ENCODE measurements around the gene GRK5. TPM values are rescaled to one million over a fixed set of nuclear protein-coding genes. Genes with fewer than 3 reads are reported as not detected.

The GRK5 gene
- total RNA-seq, 1 donor from 2014 or later: 2.8 TPM

- DNase-seq (ENCODE audit: low read depth): no peak
- no peaks in the 10 kb centered on the region for H3K36me3 ChIP-seq (ENCODE audit: control insufficient read depth, insufficient read depth, low read length)
- H3K4me3 ChIP-seq (ENCODE audit: low read depth, low read length): no peak overlapping the region
- peaks cover 43% of the 10 kb centered on the region for H3K27me3 ChIP-seq (ENCODE audit: control insufficient read depth, insufficient read depth, low read length)
- TF ChIP-seq CTCF (IDR thresholded peaks at IDR 0.05; ENCODE audit: insufficient read depth, low read length, poor library complexity, severe bottlenecking): no peak
Measured at GRCh38 chr10:119418362-119418761, 211.0 kb downstream of the GRK5 start.

DNA sequence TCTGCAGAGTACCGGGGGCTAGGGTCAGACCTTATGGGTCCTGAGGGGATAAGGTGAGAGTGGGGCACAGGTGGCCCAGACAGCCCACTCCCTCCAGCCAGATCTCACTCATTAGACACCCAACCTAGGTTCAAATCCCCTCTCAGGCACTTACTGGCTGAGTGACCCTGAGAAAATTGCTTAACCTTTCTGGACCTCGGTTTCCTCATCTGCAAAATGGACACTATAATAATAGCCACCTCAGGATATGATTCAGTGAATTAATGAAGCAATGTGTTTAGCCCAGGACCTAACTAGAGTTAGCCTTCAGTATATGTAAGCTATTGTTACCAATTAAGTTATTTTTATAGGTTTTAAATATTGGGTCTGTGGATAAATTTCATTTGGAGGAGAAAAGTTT is 212.6 kb downstream of the GRK5 start:
- no peak for DNase-seq (ENCODE audit: low read depth)
- Histone ChIP-seq H3K36me3 (ENCODE audit: control insufficient read depth, insufficient read depth, low read length) (no peaks in the 10 kb centered on the region), H3K4me3 (ENCODE audit: low read depth, low read length) (no peak overlapping the region), H3K27me3 (ENCODE audit: control insufficient read depth, insufficient read depth, low read length) (peaks cover 57% of the 10 kb centered on the region)
- TF ChIP-seq CTCF (IDR thresholded peaks at IDR 0.05; ENCODE audit: insufficient read depth, low read length, poor library complexity, severe bottlenecking): no peak

- DNase-seq (ENCODE audit: low read depth): no peak
- Histone ChIP-seq H3K36me3 (ENCODE audit: control insufficient read depth, insufficient read depth, low read length) (no peaks in the 10 kb centered on the region), H3K27me3 (ENCODE audit: control insufficient read depth, insufficient read depth, low read length) (peaks cover 67% of the 10 kb centered on the region), H3K4me3 (ENCODE audit: low read depth, low read length) (no peak overlapping the region)
- TF ChIP-seq CTCF (IDR thresholded peaks at IDR 0.05; ENCODE audit: insufficient read depth, low read length, poor library complexity, severe bottlenecking): no peak
Measured at GRCh38 chr10:119420950-119421875, 213.8 kb downstream of the GRK5 start.

DNA sequence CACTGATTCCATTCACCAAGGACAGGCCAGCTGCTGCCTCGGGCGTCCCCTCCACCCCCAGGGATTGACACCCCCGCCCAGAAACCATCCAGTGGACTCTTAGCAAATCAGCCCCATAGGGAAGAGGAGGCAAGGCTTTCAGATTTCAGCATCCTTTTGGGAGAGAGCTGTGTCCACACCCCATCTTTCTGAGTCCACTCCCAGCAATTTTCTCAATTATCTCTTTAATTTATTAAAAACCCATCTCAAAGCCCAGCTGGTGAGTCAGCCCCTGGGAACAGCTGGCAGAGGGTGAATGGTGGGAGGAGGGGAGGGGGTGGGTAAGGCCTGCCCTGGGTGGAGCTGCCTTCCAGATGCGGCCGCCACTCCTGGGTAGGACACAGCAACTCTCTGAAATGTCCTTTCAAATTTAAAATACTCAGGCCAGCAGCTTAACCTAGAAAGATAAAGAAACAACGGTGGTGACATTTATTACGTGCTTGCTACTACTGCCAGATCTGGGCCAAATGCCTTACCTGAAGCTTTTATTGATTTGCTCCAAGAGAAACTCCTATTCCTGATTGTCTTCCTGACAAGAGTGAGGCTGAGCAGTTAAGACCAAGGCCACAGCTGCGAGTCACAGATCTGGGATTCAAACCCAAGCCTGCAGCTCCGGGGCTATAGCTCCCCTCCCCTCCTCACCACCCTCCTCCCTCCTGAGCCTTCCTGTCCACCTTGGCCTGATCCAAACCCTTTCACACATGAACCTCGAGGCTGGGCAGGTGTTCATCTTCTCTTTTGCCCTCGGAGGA is 214.7 kb downstream of the GRK5 start:
- no peak for TF ChIP-seq CTCF (IDR thresholded peaks at IDR 0.05; ENCODE audit: insufficient read depth, low read length, poor library complexity, severe bottlenecking)
- H3K36me3 ChIP-seq (ENCODE audit: control insufficient read depth, insufficient read depth, low read length): no peaks in the 10 kb centered on the region

DNA sequence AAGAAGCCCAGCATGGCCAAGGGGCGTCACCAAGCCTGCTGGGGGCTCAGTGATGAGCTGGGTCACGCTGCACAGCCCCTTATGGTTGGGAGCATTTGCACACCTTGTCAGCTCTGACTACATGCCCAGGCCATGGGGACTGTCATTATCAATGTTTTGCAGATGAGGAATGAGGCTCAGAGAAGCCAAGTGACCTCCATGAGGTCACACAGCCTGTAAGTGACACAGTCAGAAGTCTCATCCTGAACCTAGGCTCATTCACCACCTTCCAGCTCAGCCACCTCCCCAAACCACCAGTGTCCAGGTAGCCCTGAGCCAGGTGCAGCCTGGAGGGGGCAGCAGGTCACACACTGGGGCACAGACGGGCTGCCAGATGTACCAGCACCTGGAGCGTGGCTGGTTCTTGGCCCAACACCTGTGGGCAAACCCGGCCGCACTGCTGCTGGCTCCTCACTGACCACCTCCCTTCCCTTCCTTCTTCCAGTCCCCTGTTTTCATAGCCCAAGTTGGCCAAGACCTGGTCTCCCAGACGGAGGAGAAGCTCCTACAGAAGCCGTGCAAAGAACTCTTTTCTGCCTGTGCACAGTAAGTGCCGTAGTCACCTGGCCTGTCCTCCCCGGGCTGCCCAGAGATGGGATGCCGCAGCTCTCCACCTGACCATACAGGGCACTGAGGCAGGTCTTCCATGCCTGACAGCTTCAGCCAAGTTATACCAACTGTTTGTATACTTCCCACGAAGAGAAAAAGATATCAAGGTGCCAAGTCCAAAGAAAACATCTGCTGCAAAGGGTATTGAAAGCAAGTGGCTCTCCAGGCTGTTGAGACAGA is 215.5 kb downstream of the GRK5 start:
- no peak for TF ChIP-seq CTCF (IDR thresholded peaks at IDR 0.05; ENCODE audit: insufficient read depth, low read length, poor library complexity, severe bottlenecking)
- no peak overlapping the region for H3K4me3 ChIP-seq (ENCODE audit: low read depth, low read length)
- peaks cover 62% of the 10 kb centered on the region for H3K27me3 ChIP-seq (ENCODE audit: control insufficient read depth, insufficient read depth, low read length)
- H3K36me3 ChIP-seq (ENCODE audit: control insufficient read depth, insufficient read depth, low read length): no peaks in the 10 kb centered on the region
- no peak for DNase-seq (ENCODE audit: low read depth)

More for the DNA sequence above, 214.7 kb downstream of the GRK5 start:
- DNase-seq (ENCODE audit: low read depth): no peak
- Histone ChIP-seq H3K4me3 (ENCODE audit: low read depth, low read length) (no peak overlapping the region), H3K27me3 (ENCODE audit: control insufficient read depth, insufficient read depth, low read length) (peaks cover 67% of the 10 kb centered on the region)
